Measurements from ENCODE around the gene ERGIC1. TPM values are rescaled to one million over a fixed set of nuclear protein-coding genes. Genes with fewer than 3 reads are reported as not detected.

The ERGIC1 gene
- total RNA-seq, 1 experiment from 2014 or later = 77.0 TPM

DNA sequence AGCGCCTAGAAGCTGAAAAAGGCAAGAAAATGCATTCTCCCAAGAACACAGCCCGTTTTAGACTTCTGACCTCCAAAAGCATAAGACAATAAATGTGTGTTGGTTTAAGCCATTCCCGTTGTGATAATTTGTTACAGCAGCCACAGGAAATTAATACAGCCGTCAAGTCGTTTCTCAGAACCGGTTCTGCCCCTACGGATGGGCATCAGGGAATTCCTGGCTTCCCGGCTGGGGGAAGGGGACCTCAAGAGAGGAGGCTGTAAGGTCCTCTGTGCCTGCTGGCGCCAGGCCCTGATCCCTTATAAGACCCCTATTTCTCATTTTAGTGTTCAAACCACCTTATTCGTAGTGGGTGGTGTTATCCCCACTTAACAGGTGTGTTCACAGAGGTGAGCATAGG is 74.6 kb downstream of the ERGIC1 start:
- Histone ChIP-seq H3K79me1 (ENCODE audit: insufficient read depth, low read depth, low read length, poor library complexity, severe bottlenecking) (no peaks in the 10 kb centered on the region), H3K4me1 (ENCODE audit: insufficient read depth, low read length) (peaks cover 7% of the 10 kb centered on the region; the same call in 1 of the 2 replicates), H3K18ac (ENCODE audit: insufficient read length, low read depth, low read length) (no peak overlapping the region), H3K9ac (ENCODE audit: extremely low read depth, insufficient read length, low read length) (no peak overlapping the region), H3K4ac (ENCODE audit: low read depth, low read length) (no peak overlapping the region), H4K20me1 (ENCODE audit: control insufficient read depth, insufficient read depth, insufficient read length) (no peaks in the 10 kb centered on the region), H3K14ac (ENCODE audit: insufficient read depth, low read length) (no peak overlapping the region), H3K56ac (ENCODE audit: insufficient read length, low read depth, low read length) (no peak overlapping the region), H2BK120ac (ENCODE audit: low read depth, low read length, poor library complexity, severe bottlenecking) (no peak overlapping the region), H3K23me2 (ENCODE audit: insufficient read length, low read depth, low read length, poor library complexity, severe bottlenecking) (no peaks in the 10 kb centered on the region), H2AFZ (ENCODE audit: low read length) (no peak overlapping the region), H4K5ac (ENCODE audit: insufficient read length, low read depth, low read length) (no peak overlapping the region), H3K9me3 (ENCODE audit: control insufficient read depth, low read depth, low read length) (no peaks in the 10 kb centered on the region), H2BK5ac (ENCODE audit: insufficient read length, low read length) (no peak overlapping the region), H2BK15ac (ENCODE audit: low read depth, low read length) (no peak overlapping the region), H2BK20ac (ENCODE audit: low read depth, low read length, poor library complexity, severe bottlenecking) (no peak overlapping the region), H3K27me3 (ENCODE audit: insufficient read depth, low read length) (no peaks in the 10 kb centered on the region), H3K23ac (ENCODE audit: insufficient read length, low read depth, low read length) (no peak overlapping the region), H2BK12ac (ENCODE audit: insufficient read length, low read depth, low read length) (no peak overlapping the region), H3K79me2 (ENCODE audit: insufficient read depth, low read length) (no peaks in the 10 kb centered on the region), H3T11ph (ENCODE audit: low read length) (no peak overlapping the region), H4K8ac (replicated peaks; ENCODE audit: insufficient read length, low read depth, low read length) (no peak overlapping the region), H4K91ac (ENCODE audit: insufficient read length, low read depth, low read length) (no peak overlapping the region), H3K4me2 (ENCODE audit: insufficient read depth, insufficient read length, low read length) (no peak overlapping the region), H3K27ac (ENCODE audit: insufficient read length, low read depth, low read length) (no peak overlapping the region), H2AK5ac (ENCODE audit: insufficient read length, low read length) (no peak overlapping the region)
- H3K4me3 Mint-ChIP-seq = no peak overlapping the region
- peaks cover 10 to 27% of the 10 kb centered on the region in 2 experiments; a peak in 3 of 4 replicates for H3K4me1 Mint-ChIP-seq
- no peaks in the 10 kb centered on the region; a peak in 1 of 5 replicates for H3K9me3 Mint-ChIP-seq
- H3K27me3 Mint-ChIP-seq (ENCODE audit: low read depth) = peaks cover 2% of the 10 kb centered on the region; the same call in 1 of the 2 replicates
- peaks cover 12 to 31% (median 27%) of the 10 kb centered on the region in 3 experiments; a peak in 6 of 7 replicates for H3K36me3 Mint-ChIP-seq (ENCODE audit: insufficient read depth in 1 of 3, low read depth in 3 of 3)
- no peak for DNase-seq
- TF ChIP-seq, protein P1, sequence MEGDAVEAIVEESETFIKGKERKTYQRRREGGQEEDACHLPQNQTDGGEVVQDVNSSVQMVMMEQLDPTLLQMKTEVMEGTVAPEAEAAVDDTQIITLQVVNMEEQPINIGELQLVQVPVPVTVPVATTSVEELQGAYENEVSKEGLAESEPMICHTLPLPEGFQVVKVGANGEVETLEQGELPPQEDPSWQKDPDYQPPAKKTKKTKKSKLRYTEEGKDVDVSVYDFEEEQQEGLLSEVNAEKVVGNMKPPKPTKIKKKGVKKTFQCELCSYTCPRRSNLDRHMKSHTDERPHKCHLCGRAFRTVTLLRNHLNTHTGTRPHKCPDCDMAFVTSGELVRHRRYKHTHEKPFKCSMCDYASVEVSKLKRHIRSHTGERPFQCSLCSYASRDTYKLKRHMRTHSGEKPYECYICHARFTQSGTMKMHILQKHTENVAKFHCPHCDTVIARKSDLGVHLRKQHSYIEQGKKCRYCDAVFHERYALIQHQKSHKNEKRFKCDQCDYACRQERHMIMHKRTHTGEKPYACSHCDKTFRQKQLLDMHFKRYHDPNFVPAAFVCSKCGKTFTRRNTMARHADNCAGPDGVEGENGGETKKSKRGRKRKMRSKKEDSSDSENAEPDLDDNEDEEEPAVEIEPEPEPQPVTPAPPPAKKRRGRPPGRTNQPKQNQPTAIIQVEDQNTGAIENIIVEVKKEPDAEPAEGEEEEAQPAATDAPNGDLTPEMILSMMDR (conservative IDR thresholded peaks at IDR 0.05) = no peak
- whole genome bisulfite sequencing (ENCODE audit: extremely low coverage, insufficient read length, low lambda C conversion rate) = no CpG with 5 or more reads among the region's 10 CpGs
- H3K27ac Mint-ChIP-seq = no peak overlapping the region; a peak in 1 of 7 replicates

Data from H9 (cell line).